ENCODE data around the gene HMGB1.
A peak's percentile ranks its signal among the peaks of the same experiment; 100 is the strongest.

Gene HMGB1

DNA sequence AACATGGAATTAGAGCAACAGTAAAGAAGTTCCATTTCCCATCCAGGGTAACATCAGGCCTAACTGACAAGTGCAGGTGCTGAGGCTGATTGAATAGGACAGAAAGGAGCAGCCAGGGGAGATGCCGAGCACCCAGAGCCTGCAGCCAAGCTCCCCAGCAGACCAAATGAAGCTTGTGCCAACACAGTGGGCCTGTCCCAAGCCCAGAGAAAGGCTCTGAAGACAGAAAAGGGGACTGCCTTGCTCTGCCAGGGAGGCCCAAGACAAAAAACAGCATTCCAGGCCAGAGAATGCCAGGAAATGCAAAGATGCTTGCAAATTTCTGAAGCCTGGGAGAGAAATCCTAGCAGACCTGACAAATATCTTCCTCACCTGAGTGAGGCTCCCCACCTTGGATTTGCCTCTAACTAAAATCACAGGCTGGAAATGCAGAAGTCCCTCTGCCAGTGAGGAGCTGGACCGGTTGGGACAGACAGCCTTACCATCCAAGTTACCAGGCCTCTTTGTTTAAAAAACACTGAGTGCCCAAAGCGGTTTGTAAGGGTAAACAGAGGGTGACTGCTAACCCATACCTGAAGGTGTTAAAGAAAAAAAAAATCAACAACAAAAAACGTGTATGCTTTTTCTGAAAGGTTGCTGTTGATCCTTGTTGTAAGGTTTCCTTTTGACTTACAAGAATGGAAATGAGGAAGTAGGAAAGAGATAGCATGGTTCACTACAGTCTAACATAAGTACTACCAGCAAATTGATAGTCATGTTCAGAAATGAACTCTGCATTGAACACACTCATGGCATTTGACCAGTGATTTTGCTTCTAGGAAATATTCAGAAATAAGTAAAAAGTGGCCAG lies 11.8 kb upstream of the HMGB1 start:
- H3K4me3 ChIP-seq (ENCODE audit: insufficient read depth in 1 of 2, low read depth in 1 of 2, low read length in 2 of 2) = no peak overlapping the region

GRCh38 chr13:30473675-30474074 lies 7.9 kb upstream of the HMGB1 start:
- no peak overlapping the region for H3K27ac ChIP-seq (ENCODE audit: low read length, poor library complexity, severe bottlenecking)
- H3K18ac ChIP-seq (ENCODE audit: low read depth in 1 of 2, low read length in 2 of 2) = no peak overlapping the region
- no peak overlapping the region for H3K23ac ChIP-seq (ENCODE audit: low read length in 2 of 2)
- no peak overlapping the region for H2BK120ac ChIP-seq (ENCODE audit: low read depth, low read length)
- no peak overlapping the region for H3K14ac ChIP-seq (ENCODE audit: low read length in 2 of 2)
- no peaks in the 10 kb centered on the region for H3K9me3 ChIP-seq (ENCODE audit: control insufficient read depth, low read length)
- H3K79me1 ChIP-seq (replicated peaks; ENCODE audit: low read length, poor library complexity, severe bottlenecking) = no peaks in the 10 kb centered on the region
- H3K36me3 ChIP-seq (ENCODE audit: control insufficient read depth in 1 of 2, insufficient read depth in 2 of 2, low read depth in 1 of 2, low read length in 2 of 2) = no peaks in the 10 kb centered on the region
- no peak overlapping the region for H2BK5ac ChIP-seq (ENCODE audit: low read depth, low read length, poor library complexity, severe bottlenecking)
- no peak overlapping the region for H2AK5ac ChIP-seq (ENCODE audit: low read length, severe bottlenecking)
- H2BK15ac ChIP-seq (ENCODE audit: low read depth, poor library complexity, severe bottlenecking) = no peak overlapping the region
- DNase-seq = no peak
- H3K4ac ChIP-seq (ENCODE audit: low read depth in 1 of 2, low read length in 2 of 2) = no peak overlapping the region
- WGBS = no CpG with 5 or more reads among the region's 1 CpG
- no peaks in the 10 kb centered on the region for H3K4me1 ChIP-seq (ENCODE audit: control insufficient read depth, insufficient read depth, low read depth, low read length)
- H3K27me3 ChIP-seq (ENCODE audit: control insufficient read depth in 1 of 2, insufficient read depth in 1 of 2, low read length in 2 of 2) = no peaks in the 10 kb centered on the region
- no peak overlapping the region for H2AFZ ChIP-seq (ENCODE audit: low read depth, low read length)
- no peak overlapping the region for H3K4me3 ChIP-seq (ENCODE audit: insufficient read depth in 1 of 2, low read depth in 1 of 2, low read length in 2 of 2)
- H4K8ac ChIP-seq (ENCODE audit: low read length) = no peak overlapping the region
- H3K4me2 ChIP-seq (ENCODE audit: low read length, poor library complexity, severe bottlenecking) = no peak overlapping the region
- H4K91ac ChIP-seq (ENCODE audit: low read length) = no peak overlapping the region
- no peak overlapping the region for H2BK12ac ChIP-seq (ENCODE audit: low read length in 2 of 2)
- no peak overlapping the region for H3K9ac ChIP-seq (ENCODE audit: low read length)

More for the DNA sequence above, 11.8 kb upstream of the HMGB1 start:
- 73% methylated on average over 4 of the region's 4 CpGs for WGBS
- no peak overlapping the region for H2BK120ac ChIP-seq (ENCODE audit: low read depth, low read length)
- H4K8ac ChIP-seq (ENCODE audit: low read length) = no peak overlapping the region
- no peak overlapping the region for H2AK5ac ChIP-seq (ENCODE audit: low read length, severe bottlenecking)
- no peaks in the 10 kb centered on the region for H3K79me1 ChIP-seq (replicated peaks; ENCODE audit: low read length, poor library complexity, severe bottlenecking)
- H3K36me3 ChIP-seq (ENCODE audit: control insufficient read depth in 1 of 2, insufficient read depth in 2 of 2, low read depth in 1 of 2, low read length in 2 of 2) = no peaks in the 10 kb centered on the region
- no peak overlapping the region for H2AFZ ChIP-seq (ENCODE audit: low read depth, low read length)
- no peak overlapping the region for H3K4me2 ChIP-seq (ENCODE audit: low read length, poor library complexity, severe bottlenecking)
- no peaks in the 10 kb centered on the region for H3K4me1 ChIP-seq (ENCODE audit: control insufficient read depth, insufficient read depth, low read depth, low read length)
- H2BK15ac ChIP-seq (ENCODE audit: low read depth, poor library complexity, severe bottlenecking) = no peak overlapping the region
- no peaks in the 10 kb centered on the region for H3K9me3 ChIP-seq (ENCODE audit: control insufficient read depth, low read length)
- no peak overlapping the region for H3K18ac ChIP-seq (ENCODE audit: low read depth in 1 of 2, low read length in 2 of 2)
- H3K4ac ChIP-seq (ENCODE audit: low read depth in 1 of 2, low read length in 2 of 2) = no peak overlapping the region
- H3K27ac ChIP-seq (ENCODE audit: low read length, poor library complexity, severe bottlenecking) = no peak overlapping the region
- no peak overlapping the region for H2BK12ac ChIP-seq (ENCODE audit: low read length in 2 of 2)
- no peak overlapping the region for H2BK5ac ChIP-seq (ENCODE audit: low read depth, low read length, poor library complexity, severe bottlenecking)
- no peak overlapping the region for H3K14ac ChIP-seq (ENCODE audit: low read length in 2 of 2)
- H3K23ac ChIP-seq (ENCODE audit: low read length in 2 of 2) = no peak overlapping the region
- no peak for DNase-seq
- no peaks in the 10 kb centered on the region for H3K27me3 ChIP-seq (ENCODE audit: control insufficient read depth in 1 of 2, insufficient read depth in 1 of 2, low read length in 2 of 2)
- H3K9ac ChIP-seq (ENCODE audit: low read length) = no peak overlapping the region
- H4K91ac ChIP-seq (ENCODE audit: low read length) = no peak overlapping the region

DNA sequence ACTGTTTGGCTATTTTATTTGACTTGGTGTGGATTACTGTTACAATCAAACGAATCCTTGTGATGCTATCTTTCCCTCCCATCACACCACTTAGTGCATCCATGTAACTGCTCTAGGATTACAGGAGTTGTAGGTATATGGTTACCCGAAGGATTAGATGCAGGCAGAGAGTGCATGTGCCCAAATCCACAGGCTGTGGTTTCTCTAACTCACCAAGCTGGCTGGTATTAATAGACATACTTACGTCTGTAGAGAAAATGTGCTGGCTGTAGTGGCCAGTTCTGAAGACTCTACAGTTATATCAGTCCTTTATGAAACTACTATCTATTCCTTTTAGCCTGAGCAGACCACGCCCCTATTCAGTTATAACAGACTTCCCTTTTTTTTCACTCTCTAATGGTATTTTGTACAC lies 1.1 kb upstream of the HMGB1 start:
- Histone ChIP-seq H3K14ac (ENCODE audit: low read length in 2 of 2) (no peak overlapping the region), H3K9me3 (ENCODE audit: control insufficient read depth, low read length) (no peaks in the 10 kb centered on the region), H2BK12ac (ENCODE audit: low read length in 2 of 2) (no peak overlapping the region), H3K9ac (ENCODE audit: low read length) (peak overlapping the region; percentile 92), H3K18ac (ENCODE audit: low read depth in 1 of 2, low read length in 2 of 2) (no peak overlapping the region), H2BK5ac (ENCODE audit: low read depth, low read length, poor library complexity, severe bottlenecking) (no peak overlapping the region), H3K27ac (ENCODE audit: low read length, poor library complexity, severe bottlenecking) (peak overlapping the region; percentile 14), H3K4me2 (ENCODE audit: low read length, poor library complexity, severe bottlenecking) (no peak overlapping the region), H3K4me3 (ENCODE audit: insufficient read depth in 1 of 2, low read depth in 1 of 2, low read length in 2 of 2) (peak overlapping the region in 1 of 2 experiments; percentile 79), H2AK5ac (ENCODE audit: low read length, severe bottlenecking) (no peak overlapping the region), H2BK15ac (ENCODE audit: low read depth, poor library complexity, severe bottlenecking) (no peak overlapping the region), H2BK120ac (ENCODE audit: low read depth, low read length) (no peak overlapping the region), H4K91ac (ENCODE audit: low read length) (no peak overlapping the region), H4K8ac (ENCODE audit: low read length) (no peak overlapping the region), H3K4ac (ENCODE audit: low read depth in 1 of 2, low read length in 2 of 2) (no peak overlapping the region), H3K4me1 (ENCODE audit: control insufficient read depth, insufficient read depth, low read depth, low read length) (peaks cover 5% of the 10 kb centered on the region), H2AFZ (ENCODE audit: low read depth, low read length) (no peak overlapping the region), H3K79me1 (replicated peaks; ENCODE audit: low read length, poor library complexity, severe bottlenecking) (peaks cover 3% of the 10 kb centered on the region), H3K23ac (ENCODE audit: low read length in 2 of 2) (no peak overlapping the region), H3K27me3 (ENCODE audit: control insufficient read depth in 1 of 2, insufficient read depth in 1 of 2, low read length in 2 of 2) (no peaks in the 10 kb centered on the region), H3K36me3 (ENCODE audit: control insufficient read depth in 1 of 2, insufficient read depth in 2 of 2, low read depth in 1 of 2, low read length in 2 of 2) (peaks cover 0 to 14% of the 10 kb centered on the region in 2 experiments)
- peak; percentile 30 for DNase-seq
- WGBS = 47% methylated on average over 3 of the region's 4 CpGs

- Histone ChIP-seq H3K14ac (ENCODE audit: low read length in 2 of 2) (no peak overlapping the region), H3K79me1 (replicated peaks; ENCODE audit: low read length, poor library complexity, severe bottlenecking) (peaks cover 3% of the 10 kb centered on the region), H3K27ac (ENCODE audit: low read length, poor library complexity, severe bottlenecking) (no peak overlapping the region), H2AK5ac (ENCODE audit: low read length, severe bottlenecking) (no peak overlapping the region), H3K9me3 (ENCODE audit: control insufficient read depth, low read length) (no peaks in the 10 kb centered on the region), H3K4me1 (ENCODE audit: control insufficient read depth, insufficient read depth, low read depth, low read length) (peaks cover 5% of the 10 kb centered on the region), H4K8ac (ENCODE audit: low read length) (no peak overlapping the region), H2AFZ (ENCODE audit: low read depth, low read length) (no peak overlapping the region), H2BK15ac (ENCODE audit: low read depth, poor library complexity, severe bottlenecking) (no peak overlapping the region), H3K27me3 (ENCODE audit: control insufficient read depth in 1 of 2, insufficient read depth in 1 of 2, low read length in 2 of 2) (no peaks in the 10 kb centered on the region), H3K18ac (ENCODE audit: low read depth in 1 of 2, low read length in 2 of 2) (no peak overlapping the region), H3K9ac (ENCODE audit: low read length) (peak overlapping the region; percentile 92), H3K4ac (ENCODE audit: low read depth in 1 of 2, low read length in 2 of 2) (no peak overlapping the region), H2BK12ac (ENCODE audit: low read length in 2 of 2) (no peak overlapping the region), H3K23ac (ENCODE audit: low read length in 2 of 2) (no peak overlapping the region), H4K91ac (ENCODE audit: low read length) (no peak overlapping the region), H2BK120ac (ENCODE audit: low read depth, low read length) (no peak overlapping the region), H3K36me3 (ENCODE audit: control insufficient read depth in 1 of 2, insufficient read depth in 2 of 2, low read depth in 1 of 2, low read length in 2 of 2) (peaks cover 0 to 19% of the 10 kb centered on the region in 2 experiments), H3K4me2 (ENCODE audit: low read length, poor library complexity, severe bottlenecking) (peak overlapping the region; percentile 91), H2BK5ac (ENCODE audit: low read depth, low read length, poor library complexity, severe bottlenecking) (no peak overlapping the region), H3K4me3 (ENCODE audit: insufficient read depth in 1 of 2, low read depth in 1 of 2, low read length in 2 of 2) (peak overlapping the region; percentile 38 to 79)
- WGBS = 5% methylated on average over 10 of the region's 11 CpGs
- DNase-seq = peak; percentile 62
Measured at GRCh38 chr13:30466358-30466714, 600 bp upstream of the HMGB1 start.

Data from mesenchymal stem cell (in vitro differentiated cells and primary cell).